COLO668 (cell line): Measurements from ENCODE around the gene SNRPB2.

Source experiments
- DNase-seq: peaks from one replicate; lab custom pipeline; 2025; ENCODE audit not compliant: unreplicated experiment; lab: John Stamatoyannopoulos, UW

Gene SNRPB2

DNA sequence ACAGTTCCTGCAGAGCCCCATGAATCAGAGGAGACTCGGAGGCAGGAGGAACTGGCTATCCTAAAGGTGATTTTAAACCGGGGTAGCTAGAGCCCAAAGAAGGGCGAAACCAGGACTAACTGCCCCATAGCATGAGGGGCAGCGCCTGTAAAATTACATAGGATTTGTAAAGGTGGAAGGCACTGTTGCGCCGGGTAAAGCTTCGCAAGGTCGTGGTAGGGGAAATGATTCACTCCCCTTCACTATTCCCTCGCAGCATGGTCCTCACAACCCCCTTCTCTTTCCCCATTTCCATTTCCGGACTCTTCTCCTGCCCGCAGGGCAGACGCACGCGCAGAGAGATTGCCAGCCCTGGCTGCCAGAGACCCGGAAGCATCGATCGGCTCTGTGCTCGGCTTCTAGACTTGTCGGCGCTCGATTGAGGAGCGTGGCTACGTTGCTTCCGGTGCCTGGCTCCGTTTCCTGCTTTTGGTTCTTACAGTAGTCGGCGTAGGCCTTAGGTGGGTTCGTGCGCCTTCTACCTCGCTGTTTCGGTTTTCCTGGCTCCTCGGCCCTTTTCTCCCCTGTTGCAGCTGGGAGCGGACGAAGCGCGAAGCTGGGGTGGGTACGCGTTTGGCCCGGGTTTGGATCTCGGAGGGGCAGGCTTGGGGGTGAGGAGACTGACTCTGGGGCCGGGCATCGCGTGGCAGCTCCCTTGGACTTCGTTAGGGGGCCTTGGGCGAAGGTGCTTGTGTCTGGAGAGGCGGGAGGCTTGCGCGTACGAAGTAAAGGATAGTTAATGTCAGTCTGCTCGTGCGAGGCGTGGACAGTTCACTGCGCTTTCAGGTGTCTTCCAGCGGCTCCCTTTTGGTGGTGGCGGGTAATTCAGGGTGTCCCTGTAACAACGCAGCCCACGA, at the start of gene SNRPB2:
TSS of gene SNRPB2 (plus strand) at position 462 of the 896 bp plus-strand sequence. CDS start 1,677 bp downstream, outside the sequence.
- peak; percentile 96 for DNase-seq

DNA sequence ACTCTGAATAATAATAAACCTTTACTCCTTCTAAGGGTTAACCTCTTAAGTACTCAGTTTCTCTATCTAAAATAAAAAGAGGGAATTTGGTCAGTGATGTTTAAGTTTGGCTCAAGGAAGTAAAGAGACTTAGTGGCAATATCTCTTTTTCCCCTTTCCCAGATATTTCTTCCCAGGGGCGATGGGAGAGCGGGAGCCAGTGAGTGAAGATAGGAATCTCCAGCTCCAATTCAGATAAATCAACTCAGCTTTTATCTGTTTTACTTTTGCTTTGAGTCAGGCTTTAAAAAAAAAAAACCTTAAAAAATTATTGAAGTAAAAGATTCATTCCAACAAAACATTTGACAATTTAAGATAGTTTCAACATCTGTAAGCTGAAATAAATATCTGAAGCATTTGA, 45.4 kb upstream of the SNRPB2 start:
- no peak for DNase-seq

DNA sequence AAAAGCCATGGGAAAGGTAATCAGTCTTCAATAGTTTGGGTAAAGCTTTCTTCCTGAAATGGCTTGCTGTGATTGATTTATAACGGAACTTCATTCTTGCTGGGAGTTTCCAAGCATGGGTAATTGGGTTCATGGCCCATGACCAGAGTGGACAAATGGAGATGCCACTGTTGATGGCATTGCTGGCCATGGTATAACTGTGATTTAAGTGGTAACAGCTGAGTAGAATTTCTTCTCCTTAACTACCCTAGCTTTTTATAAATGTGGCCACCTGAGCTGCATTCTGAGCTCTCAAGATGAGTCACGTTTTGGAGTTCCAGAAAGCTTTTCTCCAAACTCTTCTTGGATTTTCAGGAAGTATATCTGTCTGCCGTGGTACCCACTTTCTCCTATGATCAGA, 39.9 kb upstream of the SNRPB2 start:
- DNase-seq: no peak

DNA sequence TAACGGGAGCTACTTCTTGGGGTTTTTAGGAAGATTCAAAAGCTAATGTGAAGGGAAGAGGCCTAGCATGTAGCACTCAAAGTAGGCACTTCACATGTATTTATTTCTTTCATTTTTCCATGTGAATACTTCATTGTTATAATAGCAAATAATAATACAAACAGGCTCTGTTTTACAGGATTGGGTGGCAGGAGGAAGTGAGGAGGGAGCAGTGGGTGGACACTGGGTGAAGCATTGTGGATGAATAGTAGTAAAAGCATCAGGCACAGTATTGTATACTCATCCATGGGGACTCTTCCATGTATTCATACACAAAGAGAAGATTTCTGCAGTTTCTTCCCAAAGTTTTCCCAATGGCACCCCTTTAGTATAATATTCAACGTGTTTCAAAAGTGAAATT, 38.4 kb upstream of the SNRPB2 start:
- DNase-seq: no peak

DNA sequence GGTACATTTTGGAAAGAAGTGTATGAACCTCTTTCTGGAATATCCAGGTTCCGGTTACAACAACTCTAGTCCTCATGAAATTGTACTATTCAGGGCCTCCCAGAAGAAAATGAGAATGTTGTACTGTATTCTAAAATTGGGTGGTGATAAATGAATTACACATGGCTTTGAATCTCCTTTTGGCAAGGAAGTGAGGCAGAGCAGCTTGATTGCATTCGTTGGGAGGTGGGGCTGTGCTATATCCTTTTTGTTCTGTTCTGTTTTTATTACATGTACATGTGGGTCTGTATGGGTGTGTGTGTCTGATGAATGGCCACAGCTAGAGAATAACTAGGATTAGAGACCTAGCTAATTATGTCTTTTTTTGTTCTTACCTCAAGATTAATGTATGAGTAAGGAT, 37.8 kb upstream of the SNRPB2 start:
- no peak for DNase-seq

GRCh38 chr20:16692442-16692841, 37.4 kb upstream of the SNRPB2 start:
- DNase-seq: no peak

DNA sequence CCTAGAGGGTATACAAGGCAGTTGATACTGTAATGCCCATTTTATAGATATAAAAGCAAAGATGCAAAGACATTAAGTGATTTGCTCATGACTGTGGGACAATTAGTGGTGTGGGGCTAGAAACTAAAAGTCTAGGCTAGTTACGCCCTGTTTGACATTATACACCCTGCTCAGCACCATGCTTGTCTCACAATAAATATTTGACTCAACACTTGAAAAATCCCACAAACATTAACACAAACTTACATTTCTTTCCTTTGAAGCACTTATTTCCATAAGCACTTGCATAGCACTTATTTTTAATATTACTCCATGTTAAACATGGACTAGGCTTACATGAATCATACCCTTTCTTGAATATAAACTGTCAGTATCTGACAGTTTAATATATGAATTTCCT, 36.5 kb upstream of the SNRPB2 start:
- DNase-seq: no peak

GRCh38 chr20:16694161-16694560, 35.7 kb upstream of the SNRPB2 start:
- DNase-seq: no peak

- DNase-seq: no peak
These were observed 34.2 kb upstream of the SNRPB2 start for GRCh38 chr20:16695628-16696027.

DNA sequence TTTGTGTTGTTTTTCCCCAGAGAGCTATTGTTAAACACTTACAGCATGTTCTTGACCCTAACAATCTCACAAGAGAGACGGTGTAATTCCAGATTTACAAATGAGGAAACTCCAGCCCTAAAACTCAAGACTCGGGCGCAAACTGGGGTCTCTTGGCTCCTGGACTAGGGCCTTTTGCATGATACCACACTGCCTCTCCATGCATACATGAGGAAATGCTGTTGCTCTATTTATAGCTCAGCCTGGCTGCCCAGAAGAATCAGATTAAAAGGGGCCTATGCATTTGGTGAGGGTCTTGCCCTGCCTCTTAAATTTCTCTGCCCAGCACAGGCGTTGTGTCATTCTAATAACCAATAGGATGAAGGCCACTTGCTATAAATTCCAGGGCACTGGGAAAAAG, 30.5 kb upstream of the SNRPB2 start:
- DNase-seq: no peak

GRCh38 chr20:16701296-16701695, 28.5 kb upstream of the SNRPB2 start:
- DNase-seq: peak; percentile 13

- no peak for DNase-seq
These were observed 26.3 kb upstream of the SNRPB2 start for GRCh38 chr20:16703570-16703969.

GRCh38 chr20:16707674-16708073, 22.2 kb upstream of the SNRPB2 start:
- DNase-seq: no peak

GRCh38 chr20:16708602-16709001, 21.2 kb upstream of the SNRPB2 start:
- DNase-seq: no peak

DNA sequence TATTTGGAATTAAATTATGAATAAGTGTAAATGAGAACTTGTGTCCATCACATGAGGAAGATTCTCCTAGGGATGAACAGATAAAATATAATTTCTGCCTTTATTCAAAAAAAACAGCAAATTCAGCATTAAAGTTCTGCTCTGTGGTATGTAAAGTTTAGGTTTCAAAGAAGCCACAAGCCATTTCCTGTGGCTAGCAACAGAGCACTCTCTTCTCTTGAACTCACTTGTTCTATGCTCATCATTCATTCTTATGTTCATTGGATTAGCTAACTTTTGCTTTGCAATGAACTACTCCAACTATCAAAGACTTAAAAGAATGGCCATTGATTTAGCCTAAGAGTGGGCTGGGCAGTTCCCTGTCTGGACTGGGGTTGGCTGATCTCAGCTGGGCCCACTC, 20.8 kb upstream of the SNRPB2 start:
- DNase-seq: no peak

DNA sequence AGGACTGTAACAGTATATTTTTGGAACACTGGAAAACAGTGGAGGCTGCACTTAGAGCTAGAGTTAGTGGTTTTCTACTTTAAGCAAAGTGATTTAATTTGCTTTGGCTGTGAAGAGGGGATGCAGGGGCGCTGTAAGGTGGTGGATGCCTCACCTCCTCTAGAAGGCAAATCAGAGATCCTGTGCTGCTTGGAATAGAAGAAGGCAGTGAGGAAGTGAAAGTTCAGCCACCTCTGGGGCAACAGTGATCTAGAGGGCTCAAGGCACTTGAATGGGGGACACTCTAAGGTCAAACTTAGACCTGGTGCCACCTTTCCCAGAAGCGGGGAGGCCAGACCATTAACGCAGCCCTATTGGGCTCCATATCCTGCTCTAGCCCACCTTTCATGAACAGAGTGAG, 19.0 kb upstream of the SNRPB2 start:
- DNase-seq: no peak

GRCh38 chr20:16711661-16712258, 18.1 kb upstream of the SNRPB2 start:
- no peak for DNase-seq

- no peak for DNase-seq
These were observed 17.3 kb upstream of the SNRPB2 start for GRCh38 chr20:16712511-16712947.

GRCh38 chr20:16713066-16713465, 16.8 kb upstream of the SNRPB2 start:
- no peak for DNase-seq

DNA sequence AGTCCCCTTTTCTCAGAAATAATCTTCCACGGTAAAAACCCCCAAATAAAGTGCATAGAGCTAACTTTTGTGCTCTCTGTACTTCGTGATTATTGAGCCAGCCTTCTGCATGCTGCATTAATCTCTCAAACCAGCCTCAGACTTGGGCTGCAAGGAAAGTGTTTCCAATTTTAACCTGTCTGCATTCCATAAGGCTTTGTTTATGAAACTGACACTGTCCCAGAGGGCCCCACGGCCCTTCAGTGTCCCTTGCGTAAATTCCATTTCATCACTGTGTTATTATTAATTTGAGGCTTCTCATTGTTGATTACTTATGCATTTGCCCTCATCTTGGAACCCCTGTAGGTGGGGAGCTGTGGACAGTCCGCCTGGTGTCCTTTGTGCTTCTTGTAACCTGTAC, 15.6 kb upstream of the SNRPB2 start:
- no peak for DNase-seq

DNA sequence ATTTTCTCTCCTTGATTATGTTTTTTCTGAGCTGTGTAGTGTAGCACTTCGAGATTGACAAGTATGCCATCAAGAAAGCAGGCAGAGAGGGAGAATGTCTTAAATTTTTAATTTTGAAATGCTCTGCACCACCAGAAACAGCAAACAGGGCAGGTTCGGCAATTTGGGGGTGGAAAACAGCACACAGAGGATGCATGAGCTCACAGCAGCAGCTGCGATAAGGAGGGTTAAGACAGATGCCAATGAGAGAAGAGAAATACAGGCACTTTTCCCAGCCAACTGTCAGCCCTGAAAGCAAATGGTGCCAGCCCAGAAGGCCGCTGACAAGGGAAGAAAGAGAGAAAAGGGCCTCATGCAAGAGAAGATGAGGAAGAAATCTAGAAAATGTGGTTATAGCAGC, 15.1 kb upstream of the SNRPB2 start:
- DNase-seq: no peak

DNA sequence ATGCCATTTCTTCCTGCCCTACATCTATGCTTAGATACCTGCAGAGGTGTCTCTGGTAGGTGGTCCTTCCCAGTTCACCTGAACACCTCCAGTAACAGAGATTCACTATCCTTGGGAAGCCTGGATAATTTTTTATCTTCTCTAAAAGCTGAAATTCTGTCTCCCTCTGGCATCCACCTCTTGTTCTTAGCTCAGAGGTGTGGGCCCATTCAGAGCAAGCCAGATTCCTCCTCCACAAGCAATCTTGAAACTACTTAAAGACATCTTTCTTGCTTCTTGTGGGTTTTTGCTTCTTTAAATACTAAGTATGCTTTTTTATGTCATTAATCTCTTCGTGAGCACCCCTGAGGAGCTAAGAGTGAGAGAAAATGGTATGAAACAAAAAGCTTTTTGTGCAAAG, 10.4 kb upstream of the SNRPB2 start:
- DNase-seq: no peak

DNA sequence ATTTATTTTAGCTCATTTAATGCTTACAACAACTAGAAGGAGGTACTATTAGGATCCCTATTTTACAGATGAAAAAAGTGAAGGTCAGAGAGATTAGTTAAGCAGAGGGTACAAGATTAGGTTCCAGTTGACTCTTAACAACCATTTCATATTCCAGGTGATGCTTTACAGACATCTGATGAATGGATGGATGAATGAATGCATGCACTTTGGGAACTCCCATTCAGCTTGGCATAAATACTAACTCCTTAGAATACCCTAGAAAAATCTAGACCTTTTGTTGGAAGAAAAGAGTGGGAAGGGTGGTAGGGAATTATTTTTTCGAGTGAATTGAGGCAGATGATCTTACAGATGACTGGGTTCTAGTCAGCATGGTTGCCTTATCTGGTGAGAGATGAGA, 746 bp upstream of the SNRPB2 start:
- DNase-seq: no peak
